ENCODE results near the gene CHD5. TPM values are rescaled to one million over a fixed set of nuclear protein-coding genes. Genes with fewer than 3 reads are reported as not detected.

The CHD5 gene
- total RNA-seq, 4 donors from 2014 or later, result 0.30 TPM; not detected in 3

DNA sequence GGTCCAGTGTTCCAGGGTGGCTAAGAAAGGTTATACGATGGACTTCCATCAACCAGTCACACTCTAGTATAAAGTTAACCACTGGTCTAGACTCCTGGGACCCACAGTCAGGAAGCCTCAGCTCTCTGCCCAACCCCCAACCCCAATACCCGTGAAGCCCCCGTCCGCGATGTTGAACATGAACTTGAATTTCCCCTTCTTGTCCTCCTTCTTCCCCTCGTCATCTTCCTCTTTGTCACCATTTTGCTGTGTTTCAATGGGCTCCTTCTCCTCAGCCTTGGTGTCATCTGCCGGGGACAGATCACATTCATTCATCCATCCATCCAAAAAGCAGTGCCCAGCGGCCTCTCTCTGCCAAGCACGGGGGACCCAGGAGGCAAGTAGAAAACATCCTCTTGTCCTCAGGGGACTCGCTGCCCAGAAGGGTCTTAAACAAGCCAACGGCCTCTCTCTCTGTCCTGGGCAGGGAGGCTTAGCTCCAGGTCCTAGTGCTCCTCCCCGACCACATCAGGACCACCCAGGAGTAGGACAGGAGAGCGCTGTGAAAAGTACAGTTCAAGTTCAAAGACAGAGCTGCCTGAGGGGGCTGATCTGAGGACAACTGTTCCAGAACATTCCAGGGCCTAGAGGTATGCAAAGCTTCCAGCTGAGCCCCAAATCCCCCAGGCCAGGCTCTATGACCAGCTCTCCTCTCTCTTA is 68.0 kb downstream of the CHD5 start:
- Histone ChIP-seq H3K27ac (no peak overlapping the region), H3K9me3 (peaks cover 0 to 20% (median 0%) of the 10 kb centered on the region in 4 donors), H3K36me3 (no peaks in the 10 kb centered on the region), H3K4me3 (no peak overlapping the region), H3K4me1 (no peaks in the 10 kb centered on the region), H3K27me3 (peaks cover 0 to 3% of the 10 kb centered on the region in 2 donors)
- DNase-seq (ENCODE audit: low spot score in 2 of 2), result no peak
- WGBS, 2 donors, result 71 to 74% methylated on average over 13 of the region's 13 CpGs
- TF ChIP-seq EP300 (IDR thresholded peaks at IDR 0.05) (no peak), POLR2A (IDR thresholded peaks at IDR 0.05) (no peak)
- TF ChIP-seq, protein P1, sequence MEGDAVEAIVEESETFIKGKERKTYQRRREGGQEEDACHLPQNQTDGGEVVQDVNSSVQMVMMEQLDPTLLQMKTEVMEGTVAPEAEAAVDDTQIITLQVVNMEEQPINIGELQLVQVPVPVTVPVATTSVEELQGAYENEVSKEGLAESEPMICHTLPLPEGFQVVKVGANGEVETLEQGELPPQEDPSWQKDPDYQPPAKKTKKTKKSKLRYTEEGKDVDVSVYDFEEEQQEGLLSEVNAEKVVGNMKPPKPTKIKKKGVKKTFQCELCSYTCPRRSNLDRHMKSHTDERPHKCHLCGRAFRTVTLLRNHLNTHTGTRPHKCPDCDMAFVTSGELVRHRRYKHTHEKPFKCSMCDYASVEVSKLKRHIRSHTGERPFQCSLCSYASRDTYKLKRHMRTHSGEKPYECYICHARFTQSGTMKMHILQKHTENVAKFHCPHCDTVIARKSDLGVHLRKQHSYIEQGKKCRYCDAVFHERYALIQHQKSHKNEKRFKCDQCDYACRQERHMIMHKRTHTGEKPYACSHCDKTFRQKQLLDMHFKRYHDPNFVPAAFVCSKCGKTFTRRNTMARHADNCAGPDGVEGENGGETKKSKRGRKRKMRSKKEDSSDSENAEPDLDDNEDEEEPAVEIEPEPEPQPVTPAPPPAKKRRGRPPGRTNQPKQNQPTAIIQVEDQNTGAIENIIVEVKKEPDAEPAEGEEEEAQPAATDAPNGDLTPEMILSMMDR (IDR thresholded peaks at IDR 0.05), result no peak

DNA sequence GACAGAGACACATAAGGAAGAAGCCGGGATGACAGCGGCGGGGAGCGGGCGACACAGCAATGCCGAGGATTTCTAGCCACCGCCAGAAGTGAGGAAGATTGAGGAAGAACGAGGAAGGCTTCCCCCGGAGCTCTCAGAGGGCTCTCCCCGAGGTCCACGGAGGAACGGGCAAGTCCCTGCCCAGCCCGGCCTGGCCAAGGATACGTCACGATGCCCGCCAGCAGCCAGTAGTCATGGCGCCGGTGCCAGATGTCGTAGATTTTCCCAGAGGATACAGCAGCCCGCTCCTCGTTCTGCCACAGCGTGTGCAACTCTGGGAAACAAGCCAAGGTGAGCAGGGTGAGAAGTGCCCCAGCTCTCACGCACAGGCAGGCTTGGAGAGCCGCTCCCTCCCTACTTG is 68.5 kb downstream of the CHD5 start:
- Histone ChIP-seq H3K9me3 (peaks cover 0 to 14% (median 0%) of the 10 kb centered on the region in 4 donors), H3K27ac (no peak overlapping the region), H3K4me3 (no peak overlapping the region), H3K27me3 (peaks cover 0 to 3% of the 10 kb centered on the region in 2 donors), H3K36me3 (no peaks in the 10 kb centered on the region), H3K4me1 (no peaks in the 10 kb centered on the region)
- no peak for TF ChIP-seq EP300 (IDR thresholded peaks at IDR 0.05)
- TF ChIP-seq POLR2A (IDR thresholded peaks at IDR 0.05), result no peak
- TF ChIP-seq, protein P1 (IDR thresholded peaks at IDR 0.05), result no peak
- no peak for DNase-seq (ENCODE audit: low spot score in 2 of 2)
- WGBS, 2 donors, result 83 to 85% methylated on average over 13 to 24 of the region's 24 CpGs

DNA sequence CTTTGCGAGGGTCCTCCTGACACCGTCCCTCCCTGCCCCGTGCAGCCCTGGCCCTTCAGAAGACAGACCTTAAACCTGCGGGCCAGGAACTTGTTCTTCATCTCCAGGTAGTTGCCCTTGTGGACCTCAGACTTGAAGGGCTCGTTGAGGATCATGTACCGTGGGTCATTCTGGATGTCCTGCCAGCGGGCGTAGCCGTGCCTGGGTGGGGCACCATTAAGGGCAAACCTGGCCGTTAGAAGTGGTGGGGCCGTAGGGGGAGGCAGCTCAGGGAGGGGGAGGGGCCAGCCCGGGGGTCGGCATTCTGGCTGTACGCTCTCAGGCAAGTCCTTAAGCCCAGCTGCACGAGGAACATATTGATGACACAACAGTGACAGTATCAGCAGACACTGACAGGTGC is 69.8 kb downstream of the CHD5 start:
- TF ChIP-seq EP300 (IDR thresholded peaks at IDR 0.05), result no peak
- TF ChIP-seq POLR2A (IDR thresholded peaks at IDR 0.05), result no peak
- TF ChIP-seq, protein P1 (IDR thresholded peaks at IDR 0.05), result no peak
- DNase-seq (ENCODE audit: low spot score in 2 of 2), result no peak

DNA sequence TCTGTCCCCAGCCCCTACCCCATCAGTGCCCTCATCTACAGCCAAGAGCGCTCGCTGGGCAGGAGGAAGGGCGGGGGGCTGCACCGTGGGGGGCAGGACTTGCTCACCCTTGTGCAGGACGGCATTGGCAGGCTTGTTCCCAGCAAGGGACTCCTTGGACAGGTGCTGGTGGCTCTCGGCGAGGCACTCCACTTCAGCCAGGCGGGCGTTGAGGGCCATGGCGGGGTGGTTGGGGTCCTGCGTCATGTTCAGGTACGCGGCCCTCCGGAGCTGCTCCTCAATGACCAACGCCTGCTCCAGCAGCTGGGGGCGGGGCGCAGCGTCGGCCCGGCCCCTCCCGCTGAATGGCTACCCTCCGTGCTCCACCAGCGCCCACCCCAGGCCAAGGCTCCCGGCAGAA is 70.4 kb downstream of the CHD5 start:
- H3K27ac ChIP-seq, result no peak overlapping the region
- DNase-seq (ENCODE audit: low spot score in 2 of 2), result no peak
- H3K36me3 ChIP-seq, result no peaks in the 10 kb centered on the region
- no peaks in the 10 kb centered on the region for H3K4me1 ChIP-seq
- WGBS, 2 donors, result 76 to 80% methylated on average over 1 to 9 of the region's 24 CpGs
- peaks cover 0 to 4% of the 10 kb centered on the region in 2 donors for H3K27me3 ChIP-seq
- peaks cover 0 to under 1% (median 0%) of the 10 kb centered on the region in 4 donors for H3K9me3 ChIP-seq
- no peak overlapping the region for H3K4me3 ChIP-seq
- TF ChIP-seq POLR2A (IDR thresholded peaks at IDR 0.05) (no peak), EP300 (IDR thresholded peaks at IDR 0.05) (no peak)
- TF ChIP-seq, protein P1 (IDR thresholded peaks at IDR 0.05), result no peak

More for the DNA sequence above, 69.8 kb downstream of the CHD5 start:
- H3K27me3 ChIP-seq, result peaks cover 0 to 3% of the 10 kb centered on the region in 2 donors
- no peaks in the 10 kb centered on the region for H3K36me3 ChIP-seq
- H3K4me1 ChIP-seq, result no peaks in the 10 kb centered on the region
- 75 to 78% methylated on average over 12 to 14 of the region's 15 CpGs for WGBS, 2 donors
- H3K4me3 ChIP-seq, result no peak overlapping the region
- peaks cover 0 to 7% (median 0%) of the 10 kb centered on the region in 4 donors for H3K9me3 ChIP-seq
- no peak overlapping the region for H3K27ac ChIP-seq

DNA sequence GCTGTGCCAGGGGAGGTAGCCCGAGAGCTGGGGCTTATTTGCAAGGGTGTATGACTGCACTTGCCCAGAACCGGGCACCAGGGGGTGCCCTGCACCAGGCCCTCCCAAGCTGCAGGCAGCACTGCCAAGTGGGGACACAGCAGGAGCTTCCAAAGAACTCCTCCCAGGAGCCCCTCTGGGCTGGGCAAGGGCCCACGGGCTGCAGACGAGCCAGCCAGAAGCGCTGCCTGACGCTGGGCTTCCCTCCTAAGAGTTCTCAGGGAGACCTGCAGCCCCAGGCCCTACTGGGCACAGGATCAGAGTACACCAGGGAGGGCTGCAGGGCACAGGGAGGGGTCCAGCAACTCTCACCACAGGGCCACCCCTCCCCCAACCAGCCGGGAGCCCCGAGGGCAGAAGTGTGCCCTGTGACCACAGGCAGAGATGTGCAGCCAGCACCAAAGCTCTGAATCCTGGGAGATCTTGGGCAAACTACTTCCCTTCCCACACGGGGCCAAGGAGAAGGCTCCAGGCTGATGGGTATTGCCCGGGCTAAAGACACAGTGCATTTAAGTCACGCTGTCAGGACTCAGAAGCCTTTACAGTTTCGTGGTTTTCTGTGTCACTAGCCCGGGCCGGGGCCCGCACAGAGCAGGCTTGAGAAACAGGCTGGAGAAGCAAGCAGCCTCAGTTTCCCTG is 71.0 kb downstream of the CHD5 start:
- Histone ChIP-seq H3K4me3 (no peak overlapping the region), H3K9me3 (no peaks in the 10 kb centered on the region), H3K36me3 (no peaks in the 10 kb centered on the region), H3K27ac (no peak overlapping the region), H3K4me1 (no peaks in the 10 kb centered on the region), H3K27me3 (peaks cover 0 to 10% of the 10 kb centered on the region in 2 donors)
- TF ChIP-seq, protein P1 (IDR thresholded peaks at IDR 0.05), result no peak
- no peak for TF ChIP-seq POLR2A (IDR thresholded peaks at IDR 0.05)
- no peak for TF ChIP-seq EP300 (IDR thresholded peaks at IDR 0.05)
- DNase-seq (ENCODE audit: low spot score in 2 of 2), result no peak
- 38 to 66% methylated on average over 9 to 10 of the region's 15 CpGs for WGBS, 2 donors

Measured in tibial nerve (tissue), 4 donors.